GM18873 (cell line): Measurements from ENCODE around the gene CREG2.

Experiments used
- ATAC-seq: cut with Tn5 transposase; IDR thresholded peaks from one replicate; pipeline ENCODE4 v1.9.1; 2021; ENCODE audit warnings: mild to moderate bottlenecking, moderate library complexity, moderate number of reproducible peaks; ENCODE audit not compliant: unreplicated experiment, low FRiP score

The CREG2 gene

GRCh38 chr2:101310834-101311695 lies 76.2 kb downstream of the CREG2 start:
- ATAC-seq = no peak

- ATAC-seq = no peak
Measured at GRCh38 chr2:101310090-101310833, 77.0 kb downstream of the CREG2 start.

GRCh38 chr2:101308432-101309210 lies 78.7 kb downstream of the CREG2 start, which contains the start of gene RNF149:
RNF149 (minus strand) TSS chr2:101308701; CDS start chr2:101308588, 113 bp downstream.
- peak; percentile 44 for ATAC-seq

- no peak for ATAC-seq
Measured at GRCh38 chr2:101307950-101308431, 79.3 kb downstream of the CREG2 start.

GRCh38 chr2:101307503-101307902 lies 79.8 kb downstream of the CREG2 start:
- no peak for ATAC-seq

GRCh38 chr2:101306410-101306809 lies 80.9 kb downstream of the CREG2 start:
- ATAC-seq = peak; percentile 9

- no peak for ATAC-seq
Measured at GRCh38 chr2:101305492-101306078, 81.7 kb downstream of the CREG2 start.

GRCh38 chr2:101305035-101305434 lies 82.3 kb downstream of the CREG2 start:
- no peak for ATAC-seq

- ATAC-seq = no peak
Measured at GRCh38 chr2:101303688-101304087, 83.6 kb downstream of the CREG2 start.

- no peak for ATAC-seq
Measured at GRCh38 chr2:101302016-101302415, 85.3 kb downstream of the CREG2 start.

- no peak for ATAC-seq
Measured at GRCh38 chr2:101300836-101301235, 86.5 kb downstream of the CREG2 start.

GRCh38 chr2:101300164-101300563 lies 87.1 kb downstream of the CREG2 start:
- ATAC-seq = no peak

GRCh38 chr2:101299604-101300003 lies 87.7 kb downstream of the CREG2 start:
- no peak for ATAC-seq

GRCh38 chr2:101297383-101297782 lies 89.9 kb downstream of the CREG2 start:
- ATAC-seq = no peak

- no peak for ATAC-seq
Measured at GRCh38 chr2:101296371-101296770, 90.9 kb downstream of the CREG2 start.

GRCh38 chr2:101295895-101296294 lies 91.4 kb downstream of the CREG2 start:
- ATAC-seq = no peak
